A172 (cell line): ENCODE measurements around the gene MARS2. TPM values are rescaled to one million over a fixed set of nuclear protein-coding genes. Genes with fewer than 3 reads are reported as not detected.
"Not testable (repeated sequence)": the region's sequence is repeated elsewhere in the genome, so short reads cannot be mapped to it uniquely, and the experiment has no call there.

Experiments used
- DNase-seq: peaks from one replicate; pipeline ENCODE4 v3.0.0-alpha.2; 2015; ENCODE audit warnings: low spot score
- total RNA-seq: library from RNA; depleted of rRNA; stranded (reverse); fragments of >200 nt; shearing (Covaris generic); gene quantifications from 2 replicates; pipeline ENCODE4 v1.2.3, GENCODE V29; 2014; rRNA removed

MARS2 gene
- total RNA-seq, 1 experiment from 2014 or later = 5.6 TPM

- peak; percentile 34 for DNase-seq
Observed at GRCh38 chr2:197705912-197706838, 1.0 kb downstream of the MARS2 start.

- DNase-seq = no peak
Observed at GRCh38 chr2:197706839-197707207, 1.7 kb downstream of the MARS2 start.

DNA sequence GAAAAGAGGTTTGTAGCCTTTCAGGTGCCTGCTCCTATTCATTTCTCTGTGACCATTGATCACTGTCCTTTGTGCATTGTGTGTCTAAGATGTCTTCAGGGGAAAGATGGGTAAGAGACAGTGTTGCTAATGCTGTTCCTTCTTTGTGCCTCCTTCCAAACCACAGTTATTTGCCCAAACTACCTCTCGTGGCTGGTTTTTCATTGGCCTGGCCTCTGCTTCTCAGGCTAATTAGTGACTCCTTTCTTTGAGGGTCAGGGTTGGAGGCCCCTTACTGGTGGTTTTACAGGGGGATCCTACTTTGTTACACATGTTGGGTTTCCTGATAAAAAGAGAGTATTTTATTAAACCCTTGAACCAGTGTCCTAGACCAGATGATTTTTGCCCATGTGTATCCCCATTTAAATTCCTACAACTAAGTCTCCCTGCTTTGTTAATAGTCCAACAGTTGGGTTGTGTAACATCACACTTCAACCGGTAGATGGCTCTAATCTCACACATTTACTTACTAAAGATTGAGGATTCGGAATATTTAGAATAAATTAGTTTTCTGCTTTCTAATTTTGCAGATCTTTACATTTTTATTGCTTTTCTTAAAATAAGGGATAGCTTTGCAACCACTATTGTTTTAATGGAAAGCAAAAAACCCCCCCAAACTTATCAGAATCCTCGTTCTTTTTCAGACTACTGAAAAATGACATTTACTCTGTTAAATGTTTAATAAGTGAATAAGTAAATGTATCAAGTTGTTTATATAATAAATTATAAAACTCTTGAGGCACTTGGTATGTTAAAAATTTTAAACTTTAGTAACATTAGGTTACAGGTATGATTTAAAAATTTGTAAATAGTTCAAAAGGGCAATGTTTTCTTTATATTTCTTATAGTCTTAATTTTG, 2.4 kb downstream of the MARS2 start:
- peak; percentile 37 for DNase-seq

DNA sequence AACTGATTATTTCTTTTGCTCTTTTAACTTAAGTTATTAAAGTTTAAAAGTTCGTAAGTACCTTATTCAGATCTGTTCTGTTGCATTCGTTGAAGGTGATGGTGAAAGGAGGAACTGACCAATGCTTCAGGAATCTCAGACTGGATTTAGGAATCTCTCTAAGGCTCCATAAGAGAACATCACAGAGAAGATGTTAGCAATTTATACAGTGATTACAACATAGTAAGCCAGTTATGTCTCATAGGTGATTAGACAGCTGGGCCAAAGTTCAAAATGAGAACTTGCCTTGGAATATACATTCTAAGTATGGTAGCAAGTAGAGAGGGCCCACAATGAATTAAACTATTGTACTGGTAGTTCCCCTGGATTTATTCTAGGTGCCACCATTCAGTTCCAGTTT, 3.2 kb downstream of the MARS2 start:
- DNase-seq = peak; percentile 18

- not testable (repeated sequence) for DNase-seq
Observed at GRCh38 chr2:197709140-197709539, 4.0 kb downstream of the MARS2 start.

DNA sequence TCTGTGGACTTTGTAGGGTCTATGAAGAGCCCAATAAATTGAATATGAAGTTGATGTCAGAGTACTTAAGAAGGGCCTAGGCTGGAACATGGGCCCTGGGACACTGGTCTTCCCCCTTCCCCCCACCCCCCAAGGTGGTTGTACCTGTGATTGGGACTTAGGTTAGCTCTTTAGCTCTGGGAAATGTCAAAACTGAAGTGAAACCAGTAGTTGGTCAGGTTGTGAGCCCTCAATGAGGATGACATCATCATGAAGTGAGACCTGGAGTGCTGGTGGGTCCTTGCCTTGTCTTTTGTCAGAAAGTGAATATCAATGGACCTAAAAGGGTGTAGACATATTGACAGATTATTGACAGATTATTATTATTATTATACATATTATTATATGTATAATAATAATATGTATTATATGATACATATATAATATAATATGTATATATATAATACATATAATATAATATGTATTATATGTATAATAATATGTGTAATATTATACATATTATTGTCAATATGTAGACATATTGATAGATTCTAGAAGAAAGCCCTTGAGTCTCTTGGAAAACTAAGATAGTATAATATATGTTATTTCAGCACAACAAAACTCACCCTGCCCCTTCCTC, 5.4 kb downstream of the MARS2 start:
- DNase-seq = no peak

DNA sequence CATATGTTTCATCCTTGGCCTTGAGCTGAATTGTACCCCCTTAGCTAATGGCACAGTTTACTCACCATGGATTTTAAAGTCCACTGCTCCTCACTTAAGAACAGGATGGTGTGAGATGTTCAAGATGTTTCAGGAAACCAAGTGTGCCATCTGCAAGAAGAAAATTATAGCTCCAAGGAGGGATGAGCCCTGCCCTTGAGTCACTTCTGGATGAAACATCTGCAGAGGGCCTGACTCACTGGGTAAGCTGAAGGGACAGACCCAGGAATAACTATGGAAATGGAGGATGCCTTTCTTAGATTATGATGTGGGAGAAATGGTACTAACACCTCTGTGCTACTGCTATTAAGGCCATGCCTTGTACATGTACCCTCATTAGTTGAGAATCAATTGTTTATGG, 6.4 kb downstream of the MARS2 start:
- DNase-seq = no peak

DNA sequence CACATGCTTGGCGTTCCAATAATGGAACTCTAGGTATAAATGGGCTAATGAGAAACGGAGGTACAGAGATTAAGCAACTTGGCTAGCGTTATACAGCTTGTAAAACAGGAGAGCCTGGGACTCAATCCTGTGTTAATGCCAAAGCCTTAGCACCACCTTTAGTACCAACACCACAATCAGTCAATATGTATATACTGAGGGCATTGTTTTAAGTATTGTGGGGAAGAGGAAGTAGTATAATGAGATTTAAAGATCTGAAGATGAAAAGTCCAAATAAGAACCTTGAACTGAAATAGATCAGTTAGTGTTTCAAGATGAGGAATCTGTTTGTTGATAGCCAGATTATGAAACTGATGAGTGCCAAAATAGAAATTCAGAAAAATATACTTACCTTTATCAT, 8.1 kb downstream of the MARS2 start:
- no peak for DNase-seq

DNA sequence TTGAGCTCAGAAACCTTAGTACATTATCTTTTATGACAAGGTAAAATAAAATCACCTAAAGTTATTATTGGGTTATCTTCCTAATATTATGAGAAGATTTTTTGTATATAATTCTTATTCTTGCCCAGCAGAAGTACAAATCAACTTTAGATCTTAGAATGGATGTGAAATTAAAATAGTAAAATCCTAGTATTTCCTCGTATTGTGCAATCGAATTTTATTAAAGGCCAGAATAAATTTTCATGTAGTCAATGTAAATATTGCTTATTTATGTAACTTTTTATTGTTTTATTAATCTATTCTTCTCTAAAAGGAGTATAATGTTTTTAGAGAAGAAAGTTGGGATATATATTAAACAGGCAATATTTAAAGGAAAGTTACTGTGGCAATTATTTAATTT, 12.7 kb downstream of the MARS2 start:
- no peak for DNase-seq

DNA sequence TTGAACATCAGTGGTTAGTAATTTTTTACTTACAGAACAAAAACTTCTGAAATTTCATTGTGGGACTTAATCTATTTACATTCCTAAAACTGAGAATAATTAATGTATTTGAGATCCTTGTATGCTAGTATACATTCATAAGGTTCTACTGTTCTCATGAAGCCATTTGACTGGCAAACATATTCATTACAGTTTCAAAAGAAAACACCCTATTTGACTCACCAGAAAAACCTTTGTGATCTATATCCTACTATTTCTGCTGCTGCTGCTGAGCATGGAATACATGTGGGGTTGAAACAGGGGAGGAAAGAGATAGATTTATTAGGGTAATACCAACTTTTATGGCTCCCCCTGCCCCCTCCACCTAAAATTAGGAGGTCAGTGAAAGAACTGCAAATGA, 21.8 kb downstream of the MARS2 start:
- no peak for DNase-seq

DNA sequence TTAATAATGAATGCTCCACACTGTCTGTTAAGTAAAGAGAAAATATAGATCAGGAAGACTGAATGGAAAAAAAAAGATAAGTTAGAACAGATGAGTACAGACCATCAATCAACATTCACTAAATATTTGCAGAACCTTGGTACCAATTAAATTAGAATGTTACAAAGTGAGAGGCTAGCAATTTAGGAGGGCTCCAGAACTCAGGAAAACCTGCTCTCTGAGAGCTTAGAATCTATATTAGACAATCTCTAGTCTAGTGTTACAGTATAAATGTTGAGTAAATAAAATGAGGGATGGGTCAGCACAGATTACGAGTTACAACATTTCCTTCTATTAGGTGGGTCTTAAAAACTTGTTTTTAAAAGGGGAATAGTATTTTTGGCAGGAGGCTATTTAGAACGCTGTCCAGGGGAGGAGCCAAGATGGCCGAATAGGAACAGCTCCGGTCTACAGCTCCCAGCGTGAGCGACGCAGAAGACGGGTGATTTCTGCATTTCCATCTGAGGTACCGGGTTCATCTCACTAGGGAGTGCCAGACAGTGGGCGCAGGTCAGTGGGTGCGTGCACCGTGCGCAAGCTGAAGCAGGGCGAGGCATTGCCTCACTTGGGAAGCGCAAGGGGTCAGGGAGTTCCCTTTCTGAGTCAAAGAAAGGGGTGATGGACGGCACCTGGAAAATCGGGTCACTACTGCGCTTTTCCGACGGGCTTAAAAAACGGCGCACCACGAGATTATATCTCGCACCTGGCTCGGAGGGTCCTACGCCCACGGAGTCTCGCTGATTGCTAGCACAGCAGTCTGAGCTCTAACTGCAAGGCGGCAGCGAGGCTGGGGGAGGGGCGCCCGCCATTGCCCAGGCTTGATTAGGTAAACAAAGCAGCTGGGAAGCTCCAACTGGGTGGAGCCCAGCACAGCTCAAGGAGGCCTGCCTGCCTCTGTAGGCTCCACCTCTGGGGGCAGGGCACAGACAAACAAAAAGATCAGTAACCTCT, 23.7 kb downstream of the MARS2 start:
- not testable (repeated sequence) for DNase-seq

DNA sequence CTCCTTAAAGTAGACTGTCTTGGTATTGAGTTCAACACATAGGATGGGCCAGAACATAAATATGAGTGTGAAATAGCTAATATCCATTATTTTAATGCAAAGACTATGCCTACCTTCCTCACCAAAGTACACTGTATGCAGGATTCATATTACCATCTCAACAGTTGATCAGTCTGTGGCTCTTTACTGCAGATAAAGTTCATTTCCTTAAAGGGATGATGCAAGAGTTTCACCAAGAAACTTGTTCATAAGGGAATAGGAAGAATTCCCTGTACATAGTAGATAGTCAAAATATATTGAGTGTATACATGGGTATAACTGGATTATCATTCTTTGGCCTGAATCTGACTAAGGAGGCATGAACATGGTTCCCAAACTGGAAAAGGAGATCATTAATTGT, 35.0 kb downstream of the MARS2 start:
- no peak for DNase-seq

Other genes with a start within 250 kb of the MARS2 start
- 545 and 708 TPM in 2 replicates for gene HSPD1, start 205.5 kb upstream of the MARS2 start, total RNA-seq
- gene HSPE1, start 205.0 kb upstream of the MARS2 start, total RNA-seq = 375 and 548 TPM in 2 replicates
- 94.3 and 96.9 TPM in 2 replicates for gene MOB4, start 189.3 kb upstream of the MARS2 start, total RNA-seq
- gene RFTN2, start 29.8 kb upstream of the MARS2 start, total RNA-seq = 0.12 TPM in 1 of 2 replicates, not detected in the other
- gene BOLL, start 80.0 kb downstream of the MARS2 start, total RNA-seq = not detected in 2 replicates
- not detected in 2 replicates for gene PLCL1, start 99.2 kb downstream of the MARS2 start, total RNA-seq